HepG2 (cell line): Measurements from ENCODE around the gene ANKRD40. TPM values are rescaled to one million over a fixed set of nuclear protein-coding genes. Genes with fewer than 3 reads are reported as not detected.

Experiments used
- ATAC-seq: fragments of 200-7000 bp; cut with Tn5 transposase; 3 replicates; pipeline ENCODE4 v1.9.1; 2020; ENCODE audit warnings: mild to moderate bottlenecking, moderate library complexity
- BruUV-seq: library from RNA; stranded (reverse); fragments of 400-500 nt; replicated peaks from 2 replicates; lab custom pipeline; 2021; lab: Mats Ljungman, UMichigan
- CTCF ChIA-PET: fragments of 300-600 bp; formaldehyde crosslinking; extraction: SDS; loops from one replicate; lab custom pipeline; 2021; ENCODE audit warnings: low total read pairs, inconsistent platforms, low intra/inter-chr PET ratio; lab: Yijun Ruan, JAX
- POLR2A ChIA-PET: fragments of 350-600 bp; sonication (Branson Sonifier 250); formaldehyde crosslinking; loops from one replicate; lab custom pipeline; 2020; ENCODE audit warnings: antibody characterized with exemption, inconsistent platforms; lab: Yijun Ruan, JAX
- DNase-seq: peaks from one replicate; pipeline ENCODE4 v3.0.0-alpha.2; 2015; ENCODE audit warnings: low spot score
- FAIRE-seq: peaks from 3 replicates; lab custom pipeline; 2011; peaks lifted over from hg19 to GRCh38; lab: Jason Lieb, UNC
- H2AFZ ChIP-seq: one replicate; pipeline ENCODE4 v1.6.1; 2011; ENCODE audit warnings: low read length, inconsistent platforms
- H3K27ac ChIP-seq: fragments of 300-600 bp; 3 replicates; pipeline ENCODE4 v1.8.0; 2011; ENCODE audit warnings: mixed run types, mild to moderate bottlenecking, mixed read lengths, low read length, inconsistent platforms; ENCODE audit not compliant: insufficient read depth; ENCODE audit errors: extremely low read length
- H3K27me3 ChIP-seq, 2 experiments: fragments of 200-600 bp in 1 of 2; 2 replicates in 1 of 2; 3 replicates in 1 of 2; pipeline versions ENCODE4 v1.6.0 to v1.8.0; 2011; ENCODE audit warnings: low read length in 2 of 2, mild to moderate bottlenecking in 2 of 2, moderate library complexity in 2 of 2, inconsistent platforms in 1 of 2; ENCODE audit not compliant: insufficient read depth in 2 of 2, control insufficient read depth in 1 of 2
- H3K36me3 ChIP-seq, 2 experiments: fragments of 200-600 bp in 1 of 2; replicated peaks in 1 of 2; 2 replicates in 1 of 2; 3 replicates in 1 of 2; pipeline versions ENCODE4 v1.5.1 to v1.8.0; 2011; ENCODE audit warnings: low read length in 2 of 2, inconsistent platforms in 1 of 2; ENCODE audit not compliant: insufficient read depth in 2 of 2, control insufficient read depth in 1 of 2
- H3K4me1 ChIP-seq: 2 replicates; pipeline ENCODE4 v1.5.1; 2012; ENCODE audit warnings: low read length, inconsistent platforms; ENCODE audit not compliant: insufficient read depth
- H3K4me2 ChIP-seq: 2 replicates; pipeline ENCODE4 v1.6.0; 2011; ENCODE audit warnings: low read depth, low read length, inconsistent platforms
- H3K4me3 ChIP-seq, 3 experiments: fragments of 200-600 bp in 1 of 3; sonication (generic), shearing (Covaris generic) in 1 of 3; replicated peaks in 1 of 3; 2 replicates each; pipeline ENCODE4 v1.5.1; 2011 to 2016; ENCODE audit warnings: low read length in 3 of 3, inconsistent platforms in 2 of 3, low read depth in 2 of 3, mild to moderate bottlenecking in 2 of 3, control low read depth in 1 of 3, mixed read lengths in 1 of 3; ENCODE audit not compliant: insufficient read depth in 1 of 3
- H3K79me2 ChIP-seq: one replicate; pipeline ENCODE4 v1.6.1; 2011; ENCODE audit warnings: low read length, inconsistent platforms; ENCODE audit not compliant: insufficient read depth
- H3K9ac ChIP-seq: 2 replicates; pipeline ENCODE4 v1.6.0; 2011; ENCODE audit warnings: mild to moderate bottlenecking, low read depth, low read length, inconsistent platforms; ENCODE audit not compliant: insufficient read depth
- H3K9me3 ChIP-seq: 2 replicates; pipeline ENCODE4 v1.5.1; 2012; ENCODE audit warnings: mild to moderate bottlenecking, low read length
- H4K20me1 ChIP-seq: 2 replicates; pipeline ENCODE4 v1.6.0; 2011; ENCODE audit warnings: inconsistent platforms, mild to moderate bottlenecking, low read length, moderate library complexity; ENCODE audit not compliant: insufficient read depth
- ASH2L ChIP-seq: fragments of 300-600, 200-600 bp; sonication (generic); IDR thresholded peaks from 2 replicates; pipeline ENCODE4 v1.7.0; 2017; ENCODE audit warnings: low read depth, mild to moderate bottlenecking, moderate library complexity, mixed read lengths, low read length; ENCODE audit not compliant: insufficient read length
- DMAP1 ChIP-seq: IDR thresholded peaks from 2 replicates; pipeline ENCODE4 v1.6.1; 2016
- FOSL2 ChIP-seq: sonication (generic); formaldehyde crosslinking; IDR thresholded peaks from 2 replicates; pipeline ENCODE4 v1.4.0; 2020; ENCODE audit warnings: missing genetic modification reagents
- GABPB1 ChIP-seq: IDR thresholded peaks from 2 replicates; pipeline ENCODE4 v1.6.1; 2016; ENCODE audit warnings: mild to moderate bottlenecking, missing genetic modification reagents, moderate library complexity, missing compliant biosample characterization
- GZF1 ChIP-seq: sonication (generic); formaldehyde crosslinking; IDR thresholded peaks from 2 replicates; pipeline ENCODE4 v1.5.1; 2020; ENCODE audit warnings: mild to moderate bottlenecking, missing genetic modification reagents
- MTA1 ChIP-seq: sonication (generic); formaldehyde crosslinking; IDR thresholded peaks from 2 replicates; pipeline ENCODE4 v1.4.0; 2020; ENCODE audit warnings: missing genetic modification reagents, mild to moderate bottlenecking, borderline replicate concordance
- NCOR1 ChIP-seq: fragments of 200-600 bp; sonication (generic); IDR thresholded peaks from 2 replicates; pipeline ENCODE4 v1.7.0; 2017; ENCODE audit warnings: antibody characterized with exemption, low read length, borderline replicate concordance
- NFYC ChIP-seq: IDR thresholded peaks from 2 replicates; pipeline ENCODE4 v1.6.1; 2016; ENCODE audit warnings: missing genetic modification reagents, missing compliant biosample characterization
- SALL2 ChIP-seq: sonication (generic); formaldehyde crosslinking; IDR thresholded peaks from 2 replicates; pipeline ENCODE4 v1.8.1; 2023; ENCODE audit warnings: mild to moderate bottlenecking, missing genetic modification reagents, inconsistent platforms
- TP53 ChIP-seq: sonication (generic); formaldehyde crosslinking; conservative IDR thresholded peaks from 2 replicates; pipeline ENCODE4 v1.4.0; 2020; ENCODE audit warnings: missing genetic modification reagents
- ZEB1 ChIP-seq: IDR thresholded peaks from 2 replicates; pipeline ENCODE4 v1.6.1; 2012; ENCODE audit warnings: mild to moderate bottlenecking, low read depth, inconsistent platforms; ENCODE audit not compliant: insufficient replicate concordance
- ZNF430 ChIP-seq: sonication (generic); formaldehyde crosslinking; IDR thresholded peaks from 2 replicates; pipeline ENCODE4 v1.9.0; 2021; ENCODE audit warnings: mild to moderate bottlenecking, missing genetic modification reagents
- ZNF577 ChIP-seq: sonication (generic); formaldehyde crosslinking; IDR thresholded peaks from 2 replicates; pipeline ENCODE4 v1.4.0; 2020; ENCODE audit warnings: mild to moderate bottlenecking, low read depth, missing genetic modification reagents, borderline replicate concordance
- WGBS: methylation state at CpG from one replicate; pipeline ENCODE4 v1.1.6; 2017; ENCODE audit warnings: low lambda C conversion rate; 5-methylcytosine and 5-hydroxymethylcytosine counted together
- in situ Hi-C: cut with HindIII; loops from 2 replicates; pipeline ENCODE4 v1.10.0; 2017; ENCODE audit warnings: low pct_unique_long_range_greater_than_20kb; ENCODE audit not compliant: extremely low pct_ligation_motif_present
- intact Hi-C: fragments of 100-400 bp; cut with micrococcal nuclease; formaldehyde crosslinking; loops from one replicate; pipeline ENCODE4 v1.10.0; 2022; ENCODE audit not compliant: unreplicated experiment
- polyA plus RNA-seq, 8 experiments: library from polyadenylated mRNA; depleted of rRNA in 3 of 8; stranded (reverse) in 7 of 8; unstranded in 1 of 8; fragments of >200 nt; fragmentation: Illumina TruSeq in 4 of 8; extraction: Trizol in 4 of 8; gene quantifications; 2 replicates each; pipeline versions ENCODE4 v1.2.1 to v1.2.3, GENCODE V29; 2011 to 2016; ENCODE audit warnings: low read depth in 4 of 8, missing spikeins in 1 of 8, mixed read lengths in 1 of 8; ENCODE audit not compliant: insufficient read depth in 1 of 8
- total RNA-seq, 5 experiments: library from RNA; depleted of rRNA; stranded (reverse); fragments of >200 nt; fragmentation: Illumina TruSeq; extraction: Trizol; gene quantifications; 2 replicates each; pipeline ENCODE4 v1.2.3, GENCODE V29; 2016; ENCODE audit warnings: low read depth in 1 of 5
- TF ChIP-seq, protein P1 (sequence below): sonication (generic); formaldehyde crosslinking; IDR thresholded peaks from 2 replicates; pipeline ENCODE4 v1.5.1; 2020; ENCODE audit warnings: mild to moderate bottlenecking, missing genetic modification reagents, moderate library complexity
- TF ChIP-seq, protein P2 (sequence below): sonication (generic); formaldehyde crosslinking; IDR thresholded peaks from 2 replicates; pipeline ENCODE4 v1.5.1; 2020; ENCODE audit warnings: missing genetic modification reagents, mild to moderate bottlenecking, borderline replicate concordance
- TF ChIP-seq, protein P3 (sequence below): sonication (generic); formaldehyde crosslinking; IDR thresholded peaks from 2 replicates; pipeline ENCODE4 v1.5.1; 2020; ENCODE audit warnings: missing genetic modification reagents, mild to moderate bottlenecking, borderline replicate concordance

The ANKRD40 gene
- total and polyA plus RNA-seq, 2 of the 13 experiments (the other 11 are each of a cell fraction or from before 2014, with no cell fraction given) = 35.0 to 46.4 TPM

DNA sequence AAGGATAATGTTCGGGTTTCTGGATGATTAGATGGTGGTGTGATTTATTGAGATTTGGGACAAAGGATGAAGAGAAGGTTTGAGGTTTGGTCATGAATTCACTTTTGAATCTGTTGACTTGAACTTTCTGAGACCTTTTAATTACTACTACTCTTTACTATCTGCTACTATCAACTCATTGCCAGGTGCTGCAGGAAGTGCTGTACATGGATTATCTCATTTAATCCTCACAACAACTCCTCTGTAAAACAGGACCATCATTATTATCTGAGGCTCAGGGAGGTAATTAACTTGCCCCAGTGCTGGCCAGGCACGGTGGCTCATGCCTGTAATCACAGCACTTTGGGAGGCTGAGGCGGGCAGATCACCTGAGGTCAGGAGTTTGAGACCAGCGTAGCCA is 2.9 kb upstream of the ANKRD40 start:
- Histone ChIP-seq H3K79me2 (peaks cover 26% of the 10 kb centered on the region), H3K4me3 (no peak overlapping the region), H3K36me3 (no peaks in the 10 kb centered on the region), H2AFZ (no peak overlapping the region), H4K20me1 (no peaks in the 10 kb centered on the region), H3K4me2 (no peak overlapping the region), H3K9me3 (no peaks in the 10 kb centered on the region), H3K4me1 (peaks cover 33% of the 10 kb centered on the region), H3K27ac (no peak overlapping the region), H3K27me3 (no peaks in the 10 kb centered on the region; a peak in 2 of 5 replicates), H3K9ac (no peak overlapping the region)
- ATAC-seq (no peak), FAIRE-seq (no peak), DNase-seq (no peak)
- TF ChIP-seq ZEB1 = no peak
- TF ChIP-seq, protein P1, sequence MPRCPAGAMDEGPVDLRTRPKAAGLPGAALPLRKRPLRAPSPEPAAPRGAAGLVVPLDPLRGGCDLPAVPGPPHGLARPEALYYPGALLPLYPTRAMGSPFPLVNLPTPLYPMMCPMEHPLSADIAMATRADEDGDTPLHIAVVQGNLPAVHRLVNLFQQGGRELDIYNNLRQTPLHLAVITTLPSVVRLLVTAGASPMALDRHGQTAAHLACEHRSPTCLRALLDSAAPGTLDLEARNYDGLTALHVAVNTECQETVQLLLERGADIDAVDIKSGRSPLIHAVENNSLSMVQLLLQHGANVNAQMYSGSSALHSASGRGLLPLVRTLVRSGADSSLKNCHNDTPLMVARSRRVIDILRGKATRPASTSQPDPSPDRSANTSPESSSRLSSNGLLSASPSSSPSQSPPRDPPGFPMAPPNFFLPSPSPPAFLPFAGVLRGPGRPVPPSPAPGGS (CRISPR knock-in tag) = no peak
- TF ChIP-seq, protein P2, sequence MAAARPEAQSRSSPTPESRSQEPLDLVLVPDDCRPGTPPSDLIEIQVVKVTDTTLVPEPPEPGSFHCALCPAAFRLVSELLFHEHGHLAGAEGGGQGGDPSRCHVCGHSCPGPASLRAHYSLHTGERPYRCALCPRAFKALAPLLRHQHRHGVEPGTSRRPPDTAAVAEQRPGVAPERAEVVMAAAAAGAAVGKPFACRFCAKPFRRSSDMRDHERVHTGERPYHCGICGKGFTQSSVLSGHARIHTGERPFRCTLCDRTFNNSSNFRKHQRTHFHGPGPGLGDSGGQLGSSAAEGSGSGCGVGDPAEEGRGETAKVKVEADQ (CRISPR knock-in tag) = no peak
- TF ChIP-seq NCOR1 = no peak
- no peak for TF ChIP-seq FOSL2
- TF ChIP-seq MTA1 = no peak
- TF ChIP-seq NFYC (CRISPR knock-in tag) = no peak
- TF ChIP-seq, protein P3, sequence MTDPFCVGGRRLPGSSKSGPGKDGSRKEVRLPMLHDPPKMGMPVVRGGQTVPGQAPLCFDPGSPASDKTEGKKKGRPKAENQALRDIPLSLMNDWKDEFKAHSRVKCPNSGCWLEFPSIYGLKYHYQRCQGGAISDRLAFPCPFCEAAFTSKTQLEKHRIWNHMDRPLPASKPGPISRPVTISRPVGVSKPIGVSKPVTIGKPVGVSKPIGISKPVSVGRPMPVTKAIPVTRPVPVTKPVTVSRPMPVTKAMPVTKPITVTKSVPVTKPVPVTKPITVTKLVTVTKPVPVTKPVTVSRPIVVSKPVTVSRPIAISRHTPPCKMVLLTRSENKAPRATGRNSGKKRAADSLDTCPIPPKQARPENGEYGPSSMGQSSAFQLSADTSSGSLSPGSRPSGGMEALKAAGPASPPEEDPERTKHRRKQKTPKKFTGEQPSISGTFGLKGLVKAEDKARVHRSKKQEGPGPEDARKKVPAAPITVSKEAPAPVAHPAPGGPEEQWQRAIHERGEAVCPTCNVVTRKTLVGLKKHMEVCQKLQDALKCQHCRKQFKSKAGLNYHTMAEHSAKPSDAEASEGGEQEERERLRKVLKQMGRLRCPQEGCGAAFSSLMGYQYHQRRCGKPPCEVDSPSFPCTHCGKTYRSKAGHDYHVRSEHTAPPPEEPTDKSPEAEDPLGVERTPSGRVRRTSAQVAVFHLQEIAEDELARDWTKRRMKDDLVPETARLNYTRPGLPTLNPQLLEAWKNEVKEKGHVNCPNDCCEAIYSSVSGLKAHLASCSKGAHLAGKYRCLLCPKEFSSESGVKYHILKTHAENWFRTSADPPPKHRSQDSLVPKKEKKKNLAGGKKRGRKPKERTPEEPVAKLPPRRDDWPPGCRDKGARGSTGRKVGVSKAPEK (CRISPR knock-in tag) = no peak
- TF ChIP-seq ASH2L = no peak
- TF ChIP-seq GABPB1 (CRISPR knock-in tag) = no peak
- no peak for TF ChIP-seq DMAP1 (CRISPR knock-in tag)
- no peak for TF ChIP-seq ZNF430
- no peak for TF ChIP-seq GZF1 (CRISPR knock-in tag)
- no peak for TF ChIP-seq TP53 (CRISPR knock-in tag)
- no peak for TF ChIP-seq SALL2 (CRISPR knock-in tag)
- no peak for TF ChIP-seq ZNF577 (CRISPR knock-in tag)
- POLR2A ChIA-PET = no interaction called here
- in situ Hi-C loops = no loop called here
- no TSS peak for BruUV-seq
- intact Hi-C loops = no loop called here
- WGBS = 62% methylated on average over 4 of the region's 4 CpGs
- CTCF ChIA-PET = no interaction called here
